ENCODE measurements around the gene CFDP1.
"Not testable (repeated sequence)": the region's sequence is repeated elsewhere in the genome, so short reads cannot be mapped to it uniquely, and the experiment has no call there.

DNA sequence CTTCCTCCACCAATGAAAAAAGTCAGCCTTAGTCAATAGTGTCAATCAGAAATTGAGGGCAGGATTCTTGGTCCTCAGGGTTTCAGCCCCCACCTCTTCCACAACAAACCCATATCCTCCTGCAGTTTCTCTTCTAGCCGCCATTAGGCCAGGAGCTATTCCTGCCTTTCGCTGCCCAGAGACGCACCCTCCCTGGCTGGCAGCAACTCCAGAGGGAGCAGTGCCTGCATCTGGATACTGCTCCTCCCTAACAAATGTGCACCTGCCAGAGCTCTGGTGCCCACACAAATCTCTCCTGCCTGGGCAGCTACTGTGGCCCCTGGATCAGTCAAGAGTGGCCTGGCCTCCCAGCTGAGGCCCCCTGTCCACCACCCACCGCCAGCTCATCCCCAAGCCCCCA lies 23.2 kb upstream of the CFDP1 start:
- TF ChIP-seq, protein P1, sequence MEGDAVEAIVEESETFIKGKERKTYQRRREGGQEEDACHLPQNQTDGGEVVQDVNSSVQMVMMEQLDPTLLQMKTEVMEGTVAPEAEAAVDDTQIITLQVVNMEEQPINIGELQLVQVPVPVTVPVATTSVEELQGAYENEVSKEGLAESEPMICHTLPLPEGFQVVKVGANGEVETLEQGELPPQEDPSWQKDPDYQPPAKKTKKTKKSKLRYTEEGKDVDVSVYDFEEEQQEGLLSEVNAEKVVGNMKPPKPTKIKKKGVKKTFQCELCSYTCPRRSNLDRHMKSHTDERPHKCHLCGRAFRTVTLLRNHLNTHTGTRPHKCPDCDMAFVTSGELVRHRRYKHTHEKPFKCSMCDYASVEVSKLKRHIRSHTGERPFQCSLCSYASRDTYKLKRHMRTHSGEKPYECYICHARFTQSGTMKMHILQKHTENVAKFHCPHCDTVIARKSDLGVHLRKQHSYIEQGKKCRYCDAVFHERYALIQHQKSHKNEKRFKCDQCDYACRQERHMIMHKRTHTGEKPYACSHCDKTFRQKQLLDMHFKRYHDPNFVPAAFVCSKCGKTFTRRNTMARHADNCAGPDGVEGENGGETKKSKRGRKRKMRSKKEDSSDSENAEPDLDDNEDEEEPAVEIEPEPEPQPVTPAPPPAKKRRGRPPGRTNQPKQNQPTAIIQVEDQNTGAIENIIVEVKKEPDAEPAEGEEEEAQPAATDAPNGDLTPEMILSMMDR (conservative IDR thresholded peaks at IDR 0.05; ENCODE audit: low read depth, low read length), result not testable (repeated sequence)
- not testable (repeated sequence) for TF ChIP-seq EZH2 (IDR thresholded peaks at IDR 0.05; ENCODE audit: borderline replicate concordance, low read depth, low read length, poor library complexity, severe bottlenecking)
